Measurements from ENCODE around the gene RINL. TPM values are rescaled to one million over a fixed set of nuclear protein-coding genes. Genes with fewer than 3 reads are reported as not detected.
A peak's percentile ranks its signal among the peaks of the same experiment; 100 is the strongest.
"Not testable (repeated sequence)": the region's sequence is repeated elsewhere in the genome, so short reads cannot be mapped to it uniquely, and the experiment has no call there.

Gene RINL
- polyA plus RNA-seq, 4 donors = 7.5 to 9.9 (median 8.9) TPM

- DNase-seq (ENCODE audit: low read depth in 4 of 4, low spot score in 3 of 4) = no peak
Measured at GRCh38 chr19:38907227-38907626, 29.2 kb upstream of the RINL start.

GRCh38 chr19:38905620-38906019 is 27.5 kb upstream of the RINL start:
- no peak for DNase-seq (ENCODE audit: low read depth in 4 of 4, low spot score in 3 of 4)

GRCh38 chr19:38904581-38905539 is 26.8 kb upstream of the RINL start:
- DNase-seq (ENCODE audit: low read depth in 4 of 4, low spot score in 3 of 4) = no peak

- no peak for DNase-seq (ENCODE audit: low read depth in 4 of 4, low spot score in 3 of 4)
Measured at GRCh38 chr19:38901683-38902082, 23.6 kb upstream of the RINL start.

GRCh38 chr19:38900743-38901190 is 22.7 kb upstream of the RINL start:
- DNase-seq (ENCODE audit: low read depth in 4 of 4, low spot score in 3 of 4) = no peak

GRCh38 chr19:38900202-38900629 is 22.1 kb upstream of the RINL start:
- peak in 1 of 4 donors; percentile 59 for DNase-seq (ENCODE audit: low read depth in 4 of 4, low spot score in 3 of 4)

GRCh38 chr19:38899447-38900201 is 21.5 kb upstream of the RINL start, which contains the start of the genes NFKBIB and SIRT2:
Gene NFKBIB, plus strand, starts transcription at chr19:38899969. Its CDS starts 64 bp downstream, at chr19:38900033.
Gene SIRT2, minus strand, starts transcription at chr19:38899618. Its CDS starts 97 bp downstream, at chr19:38899521.
- peak; percentile 96 to 100 (median 100) for DNase-seq (ENCODE audit: low read depth in 4 of 4, low spot score in 3 of 4)

- DNase-seq (ENCODE audit: low read depth in 4 of 4, low spot score in 3 of 4) = no peak
Measured at GRCh38 chr19:38898788-38899446, 20.8 kb upstream of the RINL start.

- no peak for DNase-seq (ENCODE audit: low read depth in 4 of 4, low spot score in 3 of 4)
Measured at GRCh38 chr19:38894968-38895367, 16.9 kb upstream of the RINL start.

GRCh38 chr19:38893341-38893771 is 15.3 kb upstream of the RINL start:
- DNase-seq (ENCODE audit: low read depth in 4 of 4, low spot score in 3 of 4) = no peak

- no peak for DNase-seq (ENCODE audit: low read depth in 4 of 4, low spot score in 3 of 4)
Measured at GRCh38 chr19:38892841-38893240, 14.8 kb upstream of the RINL start.

- DNase-seq (ENCODE audit: low read depth in 4 of 4, low spot score in 3 of 4) = no peak
Measured at GRCh38 chr19:38891771-38892170, 13.7 kb upstream of the RINL start.

GRCh38 chr19:38890686-38891085 is 12.6 kb upstream of the RINL start:
- no peak for DNase-seq (ENCODE audit: low read depth in 4 of 4, low spot score in 3 of 4)

- DNase-seq (ENCODE audit: low read depth in 4 of 4, low spot score in 3 of 4) = no peak
Measured at GRCh38 chr19:38889803-38890202, 11.7 kb upstream of the RINL start.

- no peak for DNase-seq (ENCODE audit: low read depth in 4 of 4, low spot score in 3 of 4)
Measured at GRCh38 chr19:38888876-38889275, 10.8 kb upstream of the RINL start.

GRCh38 chr19:38884691-38885090 is 6.6 kb upstream of the RINL start:
- not testable (repeated sequence) for DNase-seq (ENCODE audit: low read depth in 4 of 4, low spot score in 3 of 4)

GRCh38 chr19:38883286-38883685 is 5.2 kb upstream of the RINL start:
- no peak for DNase-seq (ENCODE audit: low read depth in 4 of 4, low spot score in 3 of 4)

GRCh38 chr19:38880882-38881609 is 3.0 kb upstream of the RINL start:
- DNase-seq (ENCODE audit: low read depth in 4 of 4, low spot score in 3 of 4) = no peak

GRCh38 chr19:38880076-38880881 is 2.2 kb upstream of the RINL start:
- no peak for DNase-seq (ENCODE audit: low read depth in 4 of 4, low spot score in 3 of 4)

All from right renal pelvis (tissue), 4 donors.